CD1c-positive myeloid dendritic cell (primary cell): Measurements from ENCODE around the gene GALT.

Source experiments
- DNase-seq: peaks from one replicate; pipeline ENCODE4 v3.0.0-alpha.2; 2016; ENCODE audit errors: extremely low spot score

Gene GALT

DNA sequence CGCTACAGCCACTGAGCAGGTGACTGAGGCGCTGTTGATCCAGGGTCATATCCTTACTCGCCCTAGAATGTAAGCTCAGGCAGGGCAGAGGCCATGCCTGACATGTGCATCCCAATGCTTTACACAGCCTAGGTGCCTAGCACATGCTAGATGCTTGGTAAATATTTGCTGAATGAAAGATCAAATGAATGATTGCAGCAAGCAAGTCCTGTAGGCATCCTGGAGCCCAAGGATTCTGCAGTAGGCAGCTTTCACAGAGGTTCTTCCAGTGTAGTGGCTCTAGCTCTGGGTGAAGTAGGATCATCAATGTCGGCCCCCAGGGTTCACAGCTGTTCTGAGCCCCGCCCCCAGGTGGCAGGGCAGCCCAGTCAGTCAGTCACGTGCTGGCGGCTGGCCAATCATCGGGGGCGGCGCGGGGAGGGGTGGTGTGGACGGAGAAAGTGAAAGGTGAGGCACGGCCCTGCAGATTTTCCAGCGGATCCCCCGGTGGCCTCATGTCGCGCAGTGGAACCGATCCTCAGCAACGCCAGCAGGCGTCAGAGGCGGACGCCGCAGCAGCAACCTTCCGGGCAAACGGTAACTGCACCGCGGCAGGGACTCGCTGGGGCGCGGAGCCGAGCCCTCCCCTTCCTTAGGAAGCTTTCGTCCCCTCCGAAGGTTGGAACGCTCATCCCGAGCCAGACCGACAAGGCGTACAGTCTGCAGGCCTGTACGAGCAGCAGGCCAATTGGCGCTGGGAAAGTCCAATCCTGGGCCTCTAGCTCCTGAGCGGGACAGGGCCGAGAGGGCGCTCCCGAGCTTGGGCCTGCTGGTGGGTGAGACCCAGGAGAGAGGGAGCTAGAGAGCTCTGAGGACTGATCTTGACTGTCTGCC, at the start of gene GALT:
Gene GALT (plus strand): TSS at position 465 of the 873 bp plus-strand sequence. CDS start 30 bp downstream, at position 495.
- peak; percentile 93 for DNase-seq

DNA sequence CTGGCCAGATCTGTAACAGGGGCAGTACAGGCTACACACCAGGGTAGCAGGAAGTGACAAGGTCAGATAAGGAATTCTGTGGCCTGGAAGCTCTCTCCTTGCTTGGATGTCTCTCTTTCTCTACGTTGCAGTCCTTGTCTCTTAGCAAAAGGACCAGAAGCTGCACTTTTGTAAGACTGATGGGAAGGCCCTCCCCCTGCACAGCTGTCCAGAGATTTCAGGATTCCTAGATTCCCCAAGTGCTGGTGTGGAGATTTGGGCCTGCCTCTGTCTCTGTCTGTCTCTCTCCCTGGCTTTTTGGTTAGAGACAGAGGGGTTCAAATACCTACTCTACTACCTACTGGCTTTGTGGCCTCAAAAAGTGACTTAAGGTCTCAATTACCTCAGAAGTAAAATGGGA, 46.9 kb upstream of the GALT start:
- no peak for DNase-seq

GRCh38 chr9:34600908-34601307, 45.6 kb upstream of the GALT start:
- no peak for DNase-seq

DNA sequence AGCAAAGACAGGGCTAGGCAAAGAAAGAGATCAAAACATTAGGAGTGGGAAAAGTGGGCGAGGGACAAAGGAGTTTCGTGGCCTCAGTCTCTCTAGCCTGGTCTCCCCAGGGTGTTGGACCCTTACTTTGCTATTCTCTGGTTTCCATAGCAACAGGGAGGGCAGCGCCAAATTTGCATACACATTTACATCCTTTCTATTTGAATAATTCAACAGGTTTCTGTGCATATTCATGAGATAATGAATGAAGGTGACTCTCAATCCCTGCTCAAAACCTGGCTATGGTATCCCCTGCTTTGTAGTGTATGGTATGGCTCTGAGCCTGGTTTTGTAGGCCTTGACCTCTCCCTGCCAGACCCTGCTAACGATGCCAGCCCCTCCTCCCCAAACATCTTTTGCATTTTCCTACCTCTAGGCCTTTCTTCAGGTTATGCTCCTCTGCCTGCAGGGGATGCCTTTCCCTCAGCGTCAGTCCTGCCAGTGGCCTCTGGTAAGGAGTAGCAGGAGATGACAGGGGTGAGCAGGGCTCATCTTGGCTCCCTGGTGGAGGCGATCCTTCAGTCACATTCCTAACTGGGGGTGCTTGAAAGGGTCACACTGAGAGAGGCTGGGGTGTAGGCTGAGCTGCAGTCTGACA, 44.4 kb upstream of the GALT start:
- no peak for DNase-seq

DNA sequence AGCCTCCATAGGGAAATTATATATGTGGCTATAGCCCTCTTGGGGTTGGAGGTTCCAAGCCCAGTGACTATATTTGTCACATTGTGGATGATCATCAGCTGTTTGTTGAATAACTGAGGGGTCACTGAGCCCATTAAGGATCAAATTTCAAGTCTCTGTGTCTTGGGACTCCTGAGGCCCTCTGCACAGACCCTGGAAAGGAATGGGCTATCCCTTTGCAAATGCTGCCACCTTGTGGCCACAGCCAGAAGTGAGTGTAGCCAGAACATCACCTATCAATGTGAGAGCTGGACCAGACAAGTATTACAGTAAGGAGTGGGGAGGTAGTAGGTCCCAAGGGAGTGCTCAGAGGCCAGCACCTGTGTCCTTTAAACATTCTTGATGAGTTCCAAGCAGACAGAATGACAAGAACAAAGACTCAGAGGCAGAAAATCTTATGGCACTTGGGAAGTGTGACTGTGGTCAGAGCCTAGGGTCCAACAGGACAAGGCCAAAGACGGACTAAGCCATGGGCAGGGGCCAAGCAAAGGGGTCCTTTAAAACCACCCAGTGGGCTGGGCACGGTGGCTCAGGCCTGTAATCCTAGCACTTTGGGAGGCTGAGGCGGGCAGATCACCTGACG, 42.8 kb upstream of the GALT start:
- DNase-seq: peak; percentile 84

DNA sequence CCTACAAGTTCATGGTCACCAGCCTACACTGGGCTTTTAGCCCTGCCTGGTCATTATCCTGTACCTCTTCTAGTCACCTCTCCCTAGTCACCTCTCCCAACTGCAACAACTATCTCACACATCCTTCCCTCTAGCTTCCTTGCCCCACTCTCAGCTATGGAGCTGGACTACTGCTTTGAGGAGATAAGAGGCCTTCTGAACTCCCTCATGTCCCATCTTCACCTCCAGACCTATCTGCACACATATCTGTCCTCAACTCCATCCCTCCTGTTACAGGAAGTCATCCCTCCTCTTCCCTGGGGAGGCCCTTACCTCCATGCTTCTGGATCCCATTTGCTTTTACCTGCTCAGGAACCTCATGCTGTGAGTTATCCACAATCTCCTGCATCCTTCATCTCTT, 40.3 kb upstream of the GALT start:
- no peak for DNase-seq

DNA sequence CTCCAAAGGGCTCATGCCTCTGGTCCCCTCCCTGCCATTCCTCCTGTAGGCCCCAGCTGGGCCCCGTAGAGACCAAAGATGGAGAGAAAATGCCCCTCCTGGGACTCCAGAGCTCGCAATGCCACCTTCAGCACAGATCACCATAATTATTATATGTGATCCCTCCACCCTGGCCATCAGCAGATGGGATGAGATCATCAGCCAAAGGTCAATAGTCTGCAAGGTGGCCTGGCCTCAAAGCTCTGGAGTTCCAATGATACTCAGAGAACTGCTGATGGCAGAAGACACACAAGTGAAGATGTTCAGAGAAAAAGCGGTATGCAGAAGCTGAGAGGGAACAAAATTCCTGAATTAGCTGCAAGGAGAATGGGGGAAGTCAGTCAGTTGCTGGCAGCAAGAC, 39.6 kb upstream of the GALT start:
- no peak for DNase-seq

- DNase-seq: no peak
These were observed 39.1 kb upstream of the GALT start for GRCh38 chr9:34607331-34607730.

GRCh38 chr9:34610434-34611206, 35.9 kb upstream of the GALT start:
- DNase-seq: peak; percentile 44

GRCh38 chr9:34611251-34611810, 35.1 kb upstream of the GALT start:
- no peak for DNase-seq

DNA sequence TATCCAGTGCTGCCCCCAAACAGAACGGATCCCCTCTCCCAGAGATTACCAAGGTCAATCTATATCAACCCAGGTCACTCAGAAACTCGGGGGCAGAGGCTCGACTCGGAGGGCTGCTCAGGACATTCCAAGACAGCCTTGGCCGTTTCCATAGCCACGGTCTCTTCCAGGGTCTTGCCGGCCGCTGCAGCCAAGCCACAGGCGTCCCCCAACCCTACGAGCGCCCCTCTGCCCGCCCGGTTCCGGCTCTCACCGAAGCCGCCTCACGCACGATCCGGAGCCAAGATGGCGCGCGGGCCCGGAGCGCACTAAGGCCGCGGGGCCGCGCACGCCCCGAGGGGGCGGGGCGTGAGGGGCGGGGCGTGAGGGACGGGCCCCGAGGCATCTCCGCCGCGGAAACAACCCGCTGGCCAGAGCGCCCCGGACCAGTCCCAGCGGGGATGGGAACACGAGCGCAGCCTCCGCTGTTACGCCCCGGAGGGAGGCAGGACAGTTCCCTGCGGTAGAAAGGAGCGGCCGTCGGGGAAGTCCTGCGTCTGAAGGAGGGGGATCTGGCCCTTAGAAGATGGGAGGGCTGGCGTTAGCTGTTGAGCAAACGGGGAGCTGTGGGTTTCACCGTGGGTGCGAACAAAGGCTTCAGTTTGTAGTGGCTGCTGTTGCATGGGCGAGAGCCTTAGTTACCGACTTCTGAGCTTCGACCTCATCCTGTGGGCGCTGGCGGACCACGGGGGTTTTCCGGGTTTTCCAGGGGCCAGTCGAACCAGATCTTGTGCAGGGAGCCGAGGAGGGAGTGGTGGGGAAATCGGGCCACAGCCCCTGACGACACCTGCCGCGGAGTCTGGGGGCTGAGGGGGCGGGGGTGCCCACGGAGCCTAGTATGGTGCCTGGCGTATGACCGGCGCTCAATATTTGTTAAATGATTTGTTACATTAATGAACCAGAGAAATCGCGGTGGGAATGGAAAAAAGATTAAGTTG, 34.4 kb upstream of the GALT start, which contains the start of gene RPP25L:
Gene RPP25L (minus strand): TSS at position 287 of the 977 bp plus-strand sequence. CDS start 801 bp downstream, outside the sequence.
- peak; percentile 96 for DNase-seq

GRCh38 chr9:34612788-34613390, 33.6 kb upstream of the GALT start:
- DNase-seq: peak; percentile 88

- DNase-seq: no peak
These were observed 31.3 kb upstream of the GALT start for GRCh38 chr9:34615132-34615531.

DNA sequence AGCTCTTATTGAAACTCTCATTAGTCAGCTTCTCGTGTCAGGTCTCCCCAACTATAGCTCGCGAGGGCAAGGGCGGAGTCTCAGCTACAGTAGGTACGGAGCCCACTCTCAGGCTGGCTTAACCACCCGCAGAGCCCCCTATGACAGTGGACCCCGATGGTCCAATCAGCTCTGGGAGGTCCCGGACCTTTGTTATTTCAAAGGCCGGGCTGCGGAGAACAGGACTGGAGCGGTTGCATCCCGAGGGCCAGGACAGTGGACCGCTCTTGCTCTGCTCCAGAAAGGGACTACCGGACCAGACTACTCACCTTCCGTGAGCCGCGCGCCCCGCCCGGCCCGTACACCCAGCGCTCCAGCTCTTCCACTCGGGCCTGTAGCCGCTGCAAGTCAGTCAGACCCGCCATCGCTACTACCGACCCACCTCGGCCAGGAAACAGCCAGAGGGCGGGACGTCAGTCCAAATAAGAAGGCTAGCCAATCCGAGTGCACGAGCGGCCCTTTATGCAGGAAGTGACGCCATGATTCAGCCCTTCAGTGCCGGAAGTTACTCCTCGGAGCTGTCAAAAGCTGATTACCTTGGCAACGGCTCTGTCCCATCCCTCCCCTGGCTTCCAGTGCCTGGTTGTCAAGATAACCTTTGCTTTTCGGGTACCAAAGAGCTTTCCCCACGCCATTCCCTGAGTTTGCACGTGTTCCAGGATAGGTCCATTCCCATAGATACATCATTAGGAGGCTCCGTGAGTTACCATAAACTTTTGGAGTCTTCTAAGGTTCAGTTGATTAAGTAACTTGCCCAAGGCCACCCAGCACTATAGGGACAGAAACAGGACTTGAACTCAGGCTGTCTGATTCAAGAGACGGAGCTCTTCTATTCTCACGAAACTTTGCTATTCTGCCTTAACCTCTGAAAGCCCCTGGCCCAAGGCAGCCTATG, 26.1 kb upstream of the GALT start, which contains the start of gene DCTN3:
Gene DCTN3 (minus strand): TSS at position 435 of the 934 bp plus-strand sequence. CDS start 31 bp downstream, at position 404.
- peak; percentile 97 for DNase-seq

- no peak for DNase-seq
These were observed 22.9 kb upstream of the GALT start for GRCh38 chr9:34623374-34624235.

DNA sequence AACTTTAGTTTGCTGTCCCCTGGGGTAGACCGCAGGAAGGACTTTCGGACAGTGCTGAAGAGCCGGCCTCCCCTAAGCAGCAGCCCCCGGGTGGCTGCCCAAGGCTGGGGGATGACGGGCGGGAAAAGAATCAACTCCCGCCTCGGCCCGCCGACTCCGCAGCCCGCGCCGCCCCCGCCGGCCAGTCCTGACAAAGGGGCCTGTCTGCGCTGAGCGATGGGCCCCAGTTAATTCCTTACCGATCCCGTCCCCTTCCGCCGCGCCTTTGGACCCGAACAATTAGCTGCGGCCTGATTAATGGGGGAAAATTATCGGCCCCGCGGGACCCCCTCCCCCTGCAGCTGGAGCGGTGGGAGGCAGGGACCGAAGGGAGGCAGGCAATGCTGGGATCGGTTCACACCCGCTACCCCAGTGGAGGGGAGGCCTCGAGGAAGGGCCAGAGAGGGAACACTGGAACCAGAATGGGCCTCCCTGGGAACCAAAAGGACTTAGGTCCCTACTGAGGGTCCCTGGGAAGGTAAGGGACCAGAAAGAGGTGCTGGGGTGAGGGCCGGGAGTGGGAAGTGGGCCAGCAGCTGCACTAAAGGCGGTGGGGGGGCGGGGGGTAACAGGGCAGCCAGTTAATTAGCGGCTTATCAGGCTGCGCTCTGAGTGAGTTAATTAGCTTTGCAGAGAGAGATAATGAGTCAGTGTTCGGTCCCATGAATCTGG, 21.8 kb upstream of the GALT start:
- DNase-seq: no peak

DNA sequence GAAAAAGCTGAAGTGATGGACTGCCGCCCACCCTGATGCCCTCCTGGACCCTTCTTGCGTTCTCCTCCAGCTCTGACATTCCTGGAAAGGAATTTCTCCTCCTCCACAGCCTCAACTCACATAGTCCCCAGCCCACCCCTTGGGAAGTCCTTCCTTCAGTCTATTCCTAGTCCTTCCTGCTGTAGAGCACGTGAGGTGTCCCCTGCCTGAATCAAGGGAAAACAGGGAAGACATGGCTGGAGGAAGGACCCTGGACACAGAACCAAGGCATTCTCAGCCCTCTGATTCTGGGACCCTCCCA, 21.3 kb upstream of the GALT start:
- no peak for DNase-seq
